Tibial artery (tissue), 4 donors: ENCODE data around the gene TMED1.
"Not testable (repeated sequence)": the region's sequence is repeated elsewhere in the genome, so short reads cannot be mapped to it uniquely, and the experiment has no call there.

Source experiments
- DNase-seq, 2 donors: peaks; one replicate each; pipeline ENCODE4 v3.0.0-alpha.2; 2019
- H3K27ac ChIP-seq, 2 donors: fragments of 200-600 bp; sonication (generic) in 1 of 2; 1 replicate in 1 of 2; 2 replicates in 1 of 2; pipeline ENCODE4 v1.5.1; 2018 to 2019; ENCODE audit warnings: mild to moderate bottlenecking in 1 of 2
- H3K27me3 ChIP-seq, 2 donors: fragments of 200-600 bp; sonication (generic) in 1 of 2; one replicate each; pipeline versions ENCODE4 v1.5.1 to v1.6.0; 2016 to 2019
- H3K36me3 ChIP-seq, 3 donors: fragments of 200-600 bp; sonication (generic) in 2 of 3; one replicate each; pipeline ENCODE4 v1.5.1; 2016 to 2019; ENCODE audit warnings: mild to moderate bottlenecking in 2 of 3
- H3K4me1 ChIP-seq, 4 donors: fragments of 200-600 bp; sonication (generic) in 2 of 4; 1 replicate in 3 of 4; 2 replicates in 1 of 4; pipeline ENCODE4 v1.5.1; 2016 to 2019
- H3K4me3 ChIP-seq, 2 donors: fragments of 200-600 bp; sonication (generic) in 1 of 2; 1 replicate in 1 of 2; 2 replicates in 1 of 2; pipeline ENCODE4 v1.5.1; 2018 to 2019; ENCODE audit warnings: mild to moderate bottlenecking in 2 of 2
- H3K9me3 ChIP-seq, 3 donors: fragments of 200-600 bp; sonication (generic) in 1 of 3; one replicate each; pipeline ENCODE4 v1.5.1; 2016 to 2019
- intact Hi-C: fragments of 100-400 bp; cut with DNase I; formaldehyde crosslinking; loops from one replicate; pipeline ENCODE4 v1.15.0; 2023; ENCODE audit warnings: low total_unique reads
- TF ChIP-seq, protein P1 (sequence below), 2 experiments: fragments of 200-600 bp in 1 of 2; fragments of 450-650 bp in 1 of 2; IDR thresholded peaks; one replicate each; pipeline ENCODE4 v1.5.1; 2017 to 2019; ENCODE audit warnings: antibody characterized with exemption in 2 of 2, mild to moderate bottlenecking in 1 of 2, moderate library complexity in 1 of 2

The TMED1 gene

DNA sequence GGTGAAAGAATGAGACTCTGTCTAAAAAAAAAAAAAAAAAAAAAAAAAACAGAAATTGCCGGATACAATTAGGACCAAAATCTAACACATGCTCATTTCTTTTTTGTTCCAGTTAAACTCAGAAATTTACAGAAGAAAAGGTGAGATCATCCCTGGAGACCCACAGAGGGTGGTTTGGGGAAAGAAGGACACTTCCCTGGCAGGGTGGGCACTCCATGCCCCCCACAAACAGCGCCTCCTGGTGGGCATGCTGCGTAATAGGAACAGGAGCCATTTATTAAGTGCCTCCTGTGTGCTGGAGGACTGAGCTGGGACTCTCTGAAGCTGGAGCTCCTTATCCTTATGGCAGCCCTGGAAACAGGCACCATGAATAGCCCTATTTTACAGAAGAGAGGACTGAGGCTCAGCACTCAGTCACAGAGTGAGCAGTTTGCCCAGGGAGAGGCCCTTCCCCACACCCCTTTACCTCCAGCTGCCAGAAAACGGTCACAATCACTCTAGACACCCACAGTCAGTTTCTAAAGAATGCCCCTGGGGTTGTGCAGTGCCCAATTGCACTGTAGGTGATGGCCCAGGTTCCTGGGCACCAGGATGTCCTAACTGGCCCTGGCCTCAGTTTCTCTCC lies 22.3 kb upstream of the TMED1 start:
- H3K36me3 ChIP-seq, result no peaks in the 10 kb centered on the region
- intact Hi-C loops, result no loop called here
- DNase-seq, result no peak
- TF ChIP-seq, protein P1, sequence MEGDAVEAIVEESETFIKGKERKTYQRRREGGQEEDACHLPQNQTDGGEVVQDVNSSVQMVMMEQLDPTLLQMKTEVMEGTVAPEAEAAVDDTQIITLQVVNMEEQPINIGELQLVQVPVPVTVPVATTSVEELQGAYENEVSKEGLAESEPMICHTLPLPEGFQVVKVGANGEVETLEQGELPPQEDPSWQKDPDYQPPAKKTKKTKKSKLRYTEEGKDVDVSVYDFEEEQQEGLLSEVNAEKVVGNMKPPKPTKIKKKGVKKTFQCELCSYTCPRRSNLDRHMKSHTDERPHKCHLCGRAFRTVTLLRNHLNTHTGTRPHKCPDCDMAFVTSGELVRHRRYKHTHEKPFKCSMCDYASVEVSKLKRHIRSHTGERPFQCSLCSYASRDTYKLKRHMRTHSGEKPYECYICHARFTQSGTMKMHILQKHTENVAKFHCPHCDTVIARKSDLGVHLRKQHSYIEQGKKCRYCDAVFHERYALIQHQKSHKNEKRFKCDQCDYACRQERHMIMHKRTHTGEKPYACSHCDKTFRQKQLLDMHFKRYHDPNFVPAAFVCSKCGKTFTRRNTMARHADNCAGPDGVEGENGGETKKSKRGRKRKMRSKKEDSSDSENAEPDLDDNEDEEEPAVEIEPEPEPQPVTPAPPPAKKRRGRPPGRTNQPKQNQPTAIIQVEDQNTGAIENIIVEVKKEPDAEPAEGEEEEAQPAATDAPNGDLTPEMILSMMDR (IDR thresholded peaks at IDR 0.05), result peak; percentile 29 to 30
- H3K27ac ChIP-seq, result no peak overlapping the region
- peaks cover 0 to 9% (median under 1%) of the 10 kb centered on the region in 4 donors for H3K4me1 ChIP-seq
- H3K27me3 ChIP-seq, result no peaks in the 10 kb centered on the region
- no peaks in the 10 kb centered on the region for H3K9me3 ChIP-seq
- no peak overlapping the region for H3K4me3 ChIP-seq

DNA sequence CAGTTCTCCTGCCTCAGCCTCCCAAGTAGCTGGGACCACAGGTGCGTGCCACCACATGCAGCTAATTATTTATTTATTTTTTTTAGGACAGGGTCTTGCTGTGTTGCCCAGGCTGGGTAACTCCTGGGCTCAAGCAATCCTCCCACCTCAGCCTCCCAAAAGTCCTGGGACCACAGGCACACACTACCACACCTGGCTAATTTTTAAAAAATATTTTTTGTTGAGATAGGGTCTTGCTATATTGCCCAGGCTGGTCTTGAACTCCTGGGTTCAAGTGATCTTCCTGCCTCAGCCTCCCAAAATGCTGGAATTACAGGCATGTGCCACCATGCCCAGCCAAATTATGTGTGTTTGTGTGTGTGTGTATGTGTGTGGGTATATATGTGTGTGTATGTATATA lies 20.9 kb upstream of the TMED1 start:
- H3K27me3 ChIP-seq, intact Hi-C loops, H3K4me1 ChIP-seq, H3K36me3 ChIP-seq, H3K27ac ChIP-seq, H3K9me3 ChIP-seq, DNase-seq, H3K4me3 ChIP-seq: not testable (repeated sequence)

DNA sequence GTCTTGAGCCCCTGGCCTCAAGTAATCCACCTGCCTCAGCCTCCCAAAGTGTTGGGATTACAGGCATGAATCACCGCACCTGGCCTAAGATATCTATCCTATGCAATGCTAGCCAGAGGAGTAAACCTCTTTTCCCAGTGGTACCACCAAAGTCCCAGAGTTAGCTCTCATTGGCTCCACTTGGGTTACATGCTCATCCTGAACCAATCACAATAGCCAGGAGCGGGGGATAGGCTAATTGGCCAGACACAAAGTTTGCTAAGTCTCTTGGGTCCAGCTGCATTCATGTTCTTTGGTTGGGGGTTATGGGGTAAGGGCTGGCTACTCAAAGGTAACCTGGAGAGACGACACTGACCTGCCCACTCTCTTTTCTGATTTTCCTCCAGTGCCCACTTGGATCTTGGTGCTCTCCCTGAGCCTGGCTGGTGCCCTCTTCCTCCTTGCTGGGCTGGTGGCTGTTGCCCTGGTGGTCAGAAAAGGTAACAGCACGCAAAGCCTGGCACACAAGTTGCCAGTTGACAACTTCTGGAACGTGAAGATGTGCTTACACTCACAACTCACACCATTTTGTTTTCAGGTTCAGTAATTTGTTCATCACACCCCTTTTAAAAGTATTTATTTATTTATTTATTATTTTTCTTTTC lies 20.0 kb upstream of the TMED1 start:
- H3K36me3 ChIP-seq, result no peaks in the 10 kb centered on the region
- H3K9me3 ChIP-seq, result no peaks in the 10 kb centered on the region
- H3K4me1 ChIP-seq, result no peaks in the 10 kb centered on the region
- intact Hi-C loops, result no loop called here
- DNase-seq, result no peak
- TF ChIP-seq, protein P1 (IDR thresholded peaks at IDR 0.05), result peak in 1 of 2 experiments; percentile 25
- no peak overlapping the region for H3K4me3 ChIP-seq
- H3K27ac ChIP-seq, result no peak overlapping the region
- H3K27me3 ChIP-seq, result no peaks in the 10 kb centered on the region

DNA sequence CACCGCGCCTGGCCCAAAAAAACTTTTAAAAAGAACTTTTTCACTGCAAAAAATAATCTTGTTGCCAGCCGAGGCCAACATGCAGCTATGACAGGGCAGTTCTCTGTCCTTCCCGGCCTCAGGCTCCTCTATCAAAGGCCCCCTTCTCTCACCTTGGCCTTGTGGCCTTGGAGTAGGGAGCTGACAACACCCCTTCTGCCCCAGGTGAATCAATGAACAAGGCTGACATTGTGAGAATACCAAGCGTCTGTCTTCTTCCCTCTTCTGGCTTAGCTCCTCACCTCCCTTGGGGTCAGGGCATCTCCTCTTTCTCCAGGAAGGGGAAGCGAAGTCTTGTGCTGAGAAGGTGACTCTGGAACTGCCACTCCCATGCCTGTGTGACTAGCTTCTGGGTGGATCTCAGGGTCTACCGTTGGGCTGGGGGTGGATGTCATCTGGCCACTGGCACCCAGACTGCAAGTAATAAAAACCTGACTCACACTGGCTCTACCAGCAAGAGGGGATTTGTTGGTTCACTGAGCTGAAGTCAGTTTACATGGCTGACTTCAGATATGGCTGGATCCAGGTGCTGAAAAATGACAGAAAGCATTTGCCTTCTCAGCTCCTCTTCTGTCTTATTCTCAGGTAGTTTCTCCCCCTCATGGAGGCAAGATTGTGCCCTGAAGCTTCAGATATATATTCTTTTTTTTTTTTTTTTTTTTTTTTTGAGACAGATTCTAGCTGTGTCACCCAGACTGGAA lies 18.5 kb upstream of the TMED1 start:
- intact Hi-C loops, result loop anchor here (5.0 kb wide), 1 partner anchor 142 kb away; no protein-coding TSS in a partner anchor
- Histone ChIP-seq H3K4me3 (no peak overlapping the region), H3K27me3 (no peaks in the 10 kb centered on the region), H3K36me3 (no peaks in the 10 kb centered on the region), H3K27ac (no peak overlapping the region), H3K4me1 (no peaks in the 10 kb centered on the region), H3K9me3 (no peaks in the 10 kb centered on the region)
- TF ChIP-seq, protein P1 (IDR thresholded peaks at IDR 0.05), result no peak
- no peak for DNase-seq

DNA sequence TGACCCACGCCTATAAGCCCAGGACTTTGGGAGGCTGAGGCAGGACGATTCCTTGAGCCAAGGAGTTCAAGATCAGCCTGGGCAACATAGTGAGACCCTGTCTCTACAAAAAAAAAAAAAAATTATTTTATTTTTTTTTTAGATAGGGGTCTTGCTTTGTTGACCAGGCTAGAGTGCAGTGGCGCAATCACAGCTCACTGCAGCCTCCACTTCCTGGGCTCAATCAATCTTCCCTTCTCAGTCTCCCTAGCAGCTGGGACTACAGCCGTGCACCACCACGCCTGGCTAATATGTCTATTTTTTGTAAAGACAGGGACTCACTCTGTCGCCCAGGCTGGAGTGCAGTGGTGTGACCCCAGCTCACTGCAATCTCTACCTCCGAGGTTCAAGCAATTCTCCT lies 16.9 kb upstream of the TMED1 start:
- no peak for DNase-seq
- Histone ChIP-seq H3K9me3 (no peaks in the 10 kb centered on the region), H3K4me3 (no peak overlapping the region), H3K27me3 (peaks cover 0 to 12% of the 10 kb centered on the region in 2 donors), H3K36me3 (no peaks in the 10 kb centered on the region), H3K4me1 (no peaks in the 10 kb centered on the region), H3K27ac (no peak overlapping the region)
- TF ChIP-seq, protein P1 (IDR thresholded peaks at IDR 0.05), result no peak
- intact Hi-C loops, result loop anchor here (5.0 kb wide), 1 partner anchor 141 kb away; no protein-coding TSS in a partner anchor
